Memory B cell (primary cell): ENCODE data around the gene NMT1.

Experiments used
- ATAC-seq: fragments of 150-1000 bp; cut with Tn5 transposase; 2 replicates; pipeline ENCODE4 v1.10.0; 2021; ENCODE audit warnings: low read depth, mild to moderate bottlenecking, moderate library complexity
- DNase-seq, 2 donors: peaks; one replicate each; pipeline ENCODE4 v3.0.0; 2022; ENCODE audit warnings: low spot score in 2 of 2
- H3K27ac Mint-ChIP-seq: one replicate; pipeline ENCODE4 v1.8.0; 2022; ENCODE audit warnings: mild to moderate bottlenecking, moderate library complexity, mixed read lengths
- H3K27me3 Mint-ChIP-seq: one replicate; pipeline ENCODE4 v1.8.0; 2022; ENCODE audit warnings: mixed read lengths
- H3K36me3 Mint-ChIP-seq: one replicate; pipeline ENCODE4 v1.8.0; 2022; ENCODE audit warnings: mild to moderate bottlenecking, mixed read lengths
- H3K4me1 Mint-ChIP-seq: one replicate; pipeline ENCODE4 v1.8.0; 2022; ENCODE audit warnings: mixed read lengths
- H3K4me3 Mint-ChIP-seq: one replicate; pipeline ENCODE4 v1.8.0; 2022; ENCODE audit warnings: mild to moderate bottlenecking, moderate library complexity, mixed read lengths
- H3K9me3 Mint-ChIP-seq: one replicate; pipeline ENCODE4 v1.8.0; 2022; ENCODE audit warnings: mixed read lengths

Gene NMT1

GRCh38 chr17:45081047-45081703 lies 20.1 kb downstream of the NMT1 start:
- peaks cover 16% of the 10 kb centered on the region for H3K36me3 Mint-ChIP-seq
- no peaks in the 10 kb centered on the region for H3K9me3 Mint-ChIP-seq
- ATAC-seq (no peak), DNase-seq (no peak)
- no peaks in the 10 kb centered on the region for H3K27me3 Mint-ChIP-seq
- H3K4me3 Mint-ChIP-seq = no peak overlapping the region
- no peak overlapping the region for H3K27ac Mint-ChIP-seq
- H3K4me1 Mint-ChIP-seq = peaks cover 10% of the 10 kb centered on the region

- Mint-ChIP-seq H3K27ac (no peak overlapping the region), H3K36me3 (peaks cover 34% of the 10 kb centered on the region), H3K4me1 (peaks cover 3% of the 10 kb centered on the region), H3K4me3 (no peak overlapping the region), H3K27me3 (no peaks in the 10 kb centered on the region), H3K9me3 (no peaks in the 10 kb centered on the region)
- DNase-seq (no peak), ATAC-seq (no peak)
Observed at GRCh38 chr17:45086391-45086790, 25.3 kb downstream of the NMT1 start.

GRCh38 chr17:45086865-45087503 lies 25.9 kb downstream of the NMT1 start:
- H3K36me3 Mint-ChIP-seq = peaks cover 31% of the 10 kb centered on the region
- DNase-seq = no peak
- H3K27me3 Mint-ChIP-seq = no peaks in the 10 kb centered on the region
- H3K27ac Mint-ChIP-seq = no peak overlapping the region
- no peak overlapping the region for H3K4me3 Mint-ChIP-seq
- ATAC-seq = no peak
- H3K9me3 Mint-ChIP-seq = no peaks in the 10 kb centered on the region
- peaks cover 3% of the 10 kb centered on the region for H3K4me1 Mint-ChIP-seq

- H3K27me3 Mint-ChIP-seq = no peaks in the 10 kb centered on the region
- H3K4me1 Mint-ChIP-seq = peaks cover 3% of the 10 kb centered on the region
- no peaks in the 10 kb centered on the region for H3K9me3 Mint-ChIP-seq
- ATAC-seq (no peak), DNase-seq (no peak)
- no peak overlapping the region for H3K4me3 Mint-ChIP-seq
- peaks cover 32% of the 10 kb centered on the region for H3K36me3 Mint-ChIP-seq
- H3K27ac Mint-ChIP-seq = no peak overlapping the region
Observed at GRCh38 chr17:45087504-45087975, 26.4 kb downstream of the NMT1 start.

DNA sequence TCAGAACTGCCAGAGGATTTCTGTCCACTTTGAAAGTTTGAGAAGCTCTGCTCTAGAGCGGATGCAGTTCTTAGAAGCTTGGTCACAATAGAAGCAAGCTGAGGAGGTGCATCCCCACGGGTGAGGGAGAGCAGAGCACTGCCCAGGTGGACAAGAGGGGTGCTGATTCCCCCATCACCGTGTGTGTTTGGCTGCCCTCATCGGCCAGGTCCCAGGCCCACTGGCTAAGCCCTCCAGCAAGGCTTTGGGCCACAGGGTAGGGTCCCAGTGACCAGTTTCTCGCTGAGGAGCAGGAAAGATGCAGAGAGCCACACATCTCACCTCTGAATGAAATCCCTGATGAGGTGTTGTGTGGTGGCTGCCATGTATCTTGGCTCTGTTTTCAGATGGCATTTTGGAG lies 26.9 kb downstream of the NMT1 start:
- H3K27me3 Mint-ChIP-seq = no peaks in the 10 kb centered on the region
- no peak for ATAC-seq
- peaks cover 3% of the 10 kb centered on the region for H3K4me1 Mint-ChIP-seq
- no peaks in the 10 kb centered on the region for H3K9me3 Mint-ChIP-seq
- H3K36me3 Mint-ChIP-seq = peaks cover 32% of the 10 kb centered on the region
- no peak overlapping the region for H3K4me3 Mint-ChIP-seq
- no peak overlapping the region for H3K27ac Mint-ChIP-seq
- DNase-seq = no peak

- H3K4me1 Mint-ChIP-seq = peaks cover 3% of the 10 kb centered on the region
- H3K36me3 Mint-ChIP-seq = peaks cover 35% of the 10 kb centered on the region
- ATAC-seq (no peak), DNase-seq (no peak)
- H3K27ac Mint-ChIP-seq = no peak overlapping the region
- no peaks in the 10 kb centered on the region for H3K27me3 Mint-ChIP-seq
- no peak overlapping the region for H3K4me3 Mint-ChIP-seq
- no peaks in the 10 kb centered on the region for H3K9me3 Mint-ChIP-seq
Observed at GRCh38 chr17:45088741-45089140, 27.6 kb downstream of the NMT1 start.

- Mint-ChIP-seq H3K36me3 (peaks cover 31% of the 10 kb centered on the region), H3K27me3 (no peaks in the 10 kb centered on the region), H3K4me1 (peaks cover 3% of the 10 kb centered on the region), H3K4me3 (no peak overlapping the region), H3K27ac (peak overlapping the region; percentile 63), H3K9me3 (no peaks in the 10 kb centered on the region)
- DNase-seq (no peak), ATAC-seq (no peak)
Observed at GRCh38 chr17:45090711-45091110, 29.6 kb downstream of the NMT1 start.

DNA sequence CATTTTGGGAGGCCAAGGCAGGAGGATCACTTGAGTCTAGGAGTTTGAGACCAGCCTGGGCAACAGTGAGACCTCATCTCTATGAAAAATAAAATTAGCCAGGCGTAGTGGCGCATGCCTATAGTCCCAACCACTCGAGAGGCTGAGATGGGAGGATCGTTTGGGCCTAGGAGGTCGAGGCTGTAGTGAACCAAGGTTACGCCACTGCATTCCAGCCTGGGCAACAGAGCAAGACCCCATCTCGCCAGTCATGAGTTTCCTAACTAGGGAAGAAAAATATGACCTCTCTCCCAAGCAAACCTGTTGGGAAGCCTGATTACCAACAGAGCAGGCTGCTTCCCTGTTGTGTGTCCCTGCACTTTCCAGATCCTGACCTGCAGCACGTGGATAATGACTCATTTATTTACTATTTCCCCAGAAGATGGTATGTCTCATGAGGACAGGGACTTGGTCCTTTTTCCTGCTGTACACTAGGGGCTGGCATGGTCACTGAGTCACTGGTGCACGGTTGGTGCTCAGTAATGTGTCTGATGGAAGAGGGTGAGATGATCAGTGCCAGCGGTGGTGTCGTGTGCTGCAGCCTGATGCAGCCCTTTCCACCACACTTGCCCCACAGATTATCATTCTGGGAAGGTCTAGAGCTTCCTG lies 30.8 kb downstream of the NMT1 start:
- DNase-seq = no peak
- peaks cover 3% of the 10 kb centered on the region for H3K4me1 Mint-ChIP-seq
- H3K9me3 Mint-ChIP-seq = no peaks in the 10 kb centered on the region
- ATAC-seq = no peak
- H3K36me3 Mint-ChIP-seq = peaks cover 32% of the 10 kb centered on the region
- H3K27ac Mint-ChIP-seq = no peak overlapping the region
- no peak overlapping the region for H3K4me3 Mint-ChIP-seq
- no peaks in the 10 kb centered on the region for H3K27me3 Mint-ChIP-seq

GRCh38 chr17:45092911-45093430 lies 31.9 kb downstream of the NMT1 start:
- ATAC-seq (no peak), DNase-seq (no peak)
- Mint-ChIP-seq H3K27me3 (no peaks in the 10 kb centered on the region), H3K4me3 (no peak overlapping the region), H3K9me3 (no peaks in the 10 kb centered on the region), H3K27ac (no peak overlapping the region), H3K4me1 (peaks cover 3% of the 10 kb centered on the region), H3K36me3 (peaks cover 35% of the 10 kb centered on the region)

DNA sequence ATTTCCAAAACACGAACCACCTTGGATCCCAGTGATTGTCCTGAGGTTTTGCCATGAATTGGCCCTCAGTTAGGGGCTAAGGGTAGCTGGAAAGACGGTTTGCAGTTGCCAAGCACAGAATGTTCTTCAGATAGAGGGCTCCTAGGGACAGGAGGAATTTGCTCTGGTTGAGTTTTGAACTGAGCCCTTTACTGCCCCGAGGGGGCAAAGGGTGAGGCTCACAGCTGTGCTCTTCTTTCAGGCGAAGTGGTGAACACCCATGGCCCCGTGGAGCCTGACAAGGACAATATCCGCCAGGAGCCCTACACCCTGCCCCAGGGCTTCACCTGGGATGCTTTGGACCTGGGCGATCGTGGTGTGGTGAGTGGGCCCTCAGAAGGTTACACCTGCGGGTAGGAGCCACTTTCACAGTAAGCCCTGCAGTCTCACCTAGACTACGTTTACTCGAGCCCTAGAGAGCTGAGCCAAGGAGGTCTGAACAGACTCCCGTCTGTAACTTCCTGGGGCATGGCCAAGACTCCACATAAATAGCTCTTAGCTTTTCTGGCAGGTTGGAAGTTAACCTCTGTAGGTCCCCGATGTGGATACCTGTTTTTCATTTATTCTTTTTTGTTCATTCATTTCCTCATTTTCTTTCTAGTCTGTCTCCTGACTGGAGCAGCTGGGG lies 32.5 kb downstream of the NMT1 start:
- ATAC-seq (no peak), DNase-seq (no peak)
- Mint-ChIP-seq H3K27me3 (no peaks in the 10 kb centered on the region), H3K9me3 (no peaks in the 10 kb centered on the region), H3K36me3 (peaks cover 35% of the 10 kb centered on the region), H3K4me3 (no peak overlapping the region), H3K4me1 (peaks cover 3% of the 10 kb centered on the region), H3K27ac (no peak overlapping the region)

GRCh38 chr17:45096141-45096540 lies 35.0 kb downstream of the NMT1 start:
- H3K36me3 Mint-ChIP-seq = peaks cover 30% of the 10 kb centered on the region
- H3K4me3 Mint-ChIP-seq = no peak overlapping the region
- H3K4me1 Mint-ChIP-seq = peaks cover 2% of the 10 kb centered on the region
- ATAC-seq = peak; percentile 37
- no peak for DNase-seq
- no peaks in the 10 kb centered on the region for H3K27me3 Mint-ChIP-seq
- H3K9me3 Mint-ChIP-seq = no peaks in the 10 kb centered on the region
- H3K27ac Mint-ChIP-seq = no peak overlapping the region

DNA sequence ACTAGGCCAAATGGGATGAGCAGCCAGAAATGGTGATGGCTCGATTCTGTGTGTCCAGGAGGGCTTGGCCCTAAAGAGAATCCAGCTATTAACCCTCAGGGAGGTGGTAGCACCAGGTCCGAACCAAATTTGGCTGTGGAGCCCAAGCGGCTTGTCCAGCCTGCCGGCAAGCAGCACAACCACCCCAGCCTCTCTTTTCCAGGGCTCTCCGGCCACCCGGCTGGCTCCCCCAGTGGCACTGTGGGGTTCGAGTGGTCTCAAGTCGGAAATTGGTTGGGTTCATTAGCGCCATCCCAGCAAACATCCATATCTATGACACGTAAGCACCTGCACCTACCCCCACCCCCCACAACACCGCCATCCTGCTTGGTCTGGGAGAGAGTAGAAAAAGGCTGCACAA lies 35.8 kb downstream of the NMT1 start:
- ATAC-seq = no peak
- H3K4me3 Mint-ChIP-seq = no peak overlapping the region
- H3K27me3 Mint-ChIP-seq = no peaks in the 10 kb centered on the region
- H3K36me3 Mint-ChIP-seq = peaks cover 28% of the 10 kb centered on the region
- no peaks in the 10 kb centered on the region for H3K9me3 Mint-ChIP-seq
- H3K27ac Mint-ChIP-seq = no peak overlapping the region
- no peak for DNase-seq
- H3K4me1 Mint-ChIP-seq = no peaks in the 10 kb centered on the region

- Mint-ChIP-seq H3K36me3 (peaks cover 30% of the 10 kb centered on the region), H3K9me3 (no peaks in the 10 kb centered on the region), H3K27me3 (no peaks in the 10 kb centered on the region), H3K4me1 (no peaks in the 10 kb centered on the region), H3K4me3 (no peak overlapping the region), H3K27ac (no peak overlapping the region)
- no peak for DNase-seq
- ATAC-seq = no peak
Observed at GRCh38 chr17:45098081-45098868, 37.2 kb downstream of the NMT1 start.
